ENCODE measurements around the gene CNOT1.

DNA sequence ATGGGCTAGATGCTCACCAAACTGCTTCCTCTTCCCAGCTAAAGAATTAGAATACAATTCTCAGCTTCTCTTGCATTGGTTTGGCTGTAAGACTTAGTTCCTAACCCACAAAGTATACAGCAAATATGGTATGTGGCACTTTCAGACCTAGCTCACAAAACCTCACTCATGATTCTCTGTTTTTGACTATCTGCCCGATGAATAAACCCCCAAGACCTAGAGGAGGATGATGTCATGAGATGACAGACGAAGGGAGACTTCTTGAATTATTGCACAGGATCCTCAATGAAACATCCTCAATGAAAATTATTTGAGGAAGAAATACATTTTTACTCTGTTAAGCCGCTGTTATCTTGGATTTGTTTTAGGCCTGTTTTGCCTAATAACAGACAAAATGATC is 14.3 kb downstream of the CNOT1 start:
- TF ChIP-seq POLR2AphosphoS5 (IDR thresholded peaks at IDR 0.05; ENCODE audit: low read depth, low read length) (no peak), TAF1 (IDR thresholded peaks at IDR 0.05; ENCODE audit: borderline replicate concordance, low read depth, low read length) (no peak), POLR2A (IDR thresholded peaks at IDR 0.05; ENCODE audit: low read depth, low read length) (no peak)

All from GM12892 (cell line).